Uterus (tissue), 4 donors: ENCODE results near the gene FAM124B. TPM values are rescaled to one million over a fixed set of nuclear protein-coding genes. Genes with fewer than 3 reads are reported as not detected.
"Not testable (repeated sequence)": the region's sequence is repeated elsewhere in the genome, so short reads cannot be mapped to it uniquely, and the experiment has no call there.

ENCODE experiments used
- DNase-seq, 2 donors: peaks; one replicate each; pipeline ENCODE4 v3.0.0-alpha.2; 2019 to 2020
- H3K27ac ChIP-seq, 2 donors: fragments of 200-600 bp; sonication (generic); 1 replicate in 1 of 2; 2 replicates in 1 of 2; pipeline ENCODE4 v1.5.1; 2016 to 2018
- H3K27me3 ChIP-seq, 2 donors: fragments of 200-600 bp; sonication (generic); one replicate each; pipeline ENCODE4 v1.5.1; 2018 to 2019; ENCODE audit warnings: control low read depth in 1 of 2
- H3K36me3 ChIP-seq, 2 donors: fragments of 200-600 bp; sonication (generic); one replicate each; pipeline ENCODE4 v1.5.1; 2019; ENCODE audit warnings: control low read depth in 1 of 2
- H3K4me1 ChIP-seq, 2 donors: fragments of 200-600 bp; sonication (generic); one replicate each; pipeline ENCODE4 v1.5.1; 2018 to 2019; ENCODE audit warnings: control low read depth in 1 of 2
- H3K4me3 ChIP-seq, 2 donors: fragments of 200-600 bp; sonication (generic); 1 replicate in 1 of 2; 2 replicates in 1 of 2; pipeline ENCODE4 v1.5.1; 2018 to 2019; ENCODE audit warnings: mild to moderate bottlenecking in 1 of 2
- H3K9me3 ChIP-seq, 2 donors: fragments of 200-600 bp; sonication (generic); one replicate each; pipeline ENCODE4 v1.5.1; 2019; ENCODE audit warnings: control low read depth in 1 of 2
- POLR2A ChIP-seq, 2 donors: fragments of 450-650 bp; IDR thresholded peaks; one replicate each; pipeline ENCODE4 v1.6.1; 2016; ENCODE audit warnings: antibody characterized with exemption in 2 of 2, mild to moderate bottlenecking in 1 of 2, moderate library complexity in 1 of 2
- intact Hi-C: fragments of 100-400 bp; cut with DNase I; formaldehyde crosslinking; loops from one replicate; pipeline ENCODE4 v1.15.1; 2023; ENCODE audit warnings: low total_unique reads
- total RNA-seq, 4 donors: library from RNA; depleted of rRNA in 3 of 4; stranded (reverse); fragments of >200 nt in 3 of 4; gene quantifications; one replicate each; pipeline versions ENCODE4 v1.1.0 to v1.2.4, GENCODE V29; 2014 to 2023
- TF ChIP-seq, protein P1 (sequence below), 4 experiments: fragments of 200-600 bp in 2 of 4; fragments of 450-650 bp in 2 of 4; sonication (generic) in 2 of 4; IDR thresholded peaks; one replicate each; pipeline ENCODE4 v1.5.1; 2016 to 2019; ENCODE audit warnings: antibody characterized with exemption in 4 of 4, mild to moderate bottlenecking in 2 of 4, moderate library complexity in 1 of 4
- donor health status: DM: yes; HTN: yes; CAD: no.

FAM124B gene
- total RNA-seq, 4 donors from 2014 or later = 4.6 to 7.9 (median 6.5) TPM

- Histone ChIP-seq H3K36me3 (no peaks in the 10 kb centered on the region), H3K27ac (peak overlapping the region; percentile 35 to 57), H3K27me3 (no peaks in the 10 kb centered on the region), H3K9me3 (no peaks in the 10 kb centered on the region), H3K4me1 (no peaks in the 10 kb centered on the region), H3K4me3 (peak overlapping the region in 1 of 2 donors; percentile 20)
- TF ChIP-seq POLR2A (IDR thresholded peaks at IDR 0.05) = no peak
- TF ChIP-seq, protein P1, sequence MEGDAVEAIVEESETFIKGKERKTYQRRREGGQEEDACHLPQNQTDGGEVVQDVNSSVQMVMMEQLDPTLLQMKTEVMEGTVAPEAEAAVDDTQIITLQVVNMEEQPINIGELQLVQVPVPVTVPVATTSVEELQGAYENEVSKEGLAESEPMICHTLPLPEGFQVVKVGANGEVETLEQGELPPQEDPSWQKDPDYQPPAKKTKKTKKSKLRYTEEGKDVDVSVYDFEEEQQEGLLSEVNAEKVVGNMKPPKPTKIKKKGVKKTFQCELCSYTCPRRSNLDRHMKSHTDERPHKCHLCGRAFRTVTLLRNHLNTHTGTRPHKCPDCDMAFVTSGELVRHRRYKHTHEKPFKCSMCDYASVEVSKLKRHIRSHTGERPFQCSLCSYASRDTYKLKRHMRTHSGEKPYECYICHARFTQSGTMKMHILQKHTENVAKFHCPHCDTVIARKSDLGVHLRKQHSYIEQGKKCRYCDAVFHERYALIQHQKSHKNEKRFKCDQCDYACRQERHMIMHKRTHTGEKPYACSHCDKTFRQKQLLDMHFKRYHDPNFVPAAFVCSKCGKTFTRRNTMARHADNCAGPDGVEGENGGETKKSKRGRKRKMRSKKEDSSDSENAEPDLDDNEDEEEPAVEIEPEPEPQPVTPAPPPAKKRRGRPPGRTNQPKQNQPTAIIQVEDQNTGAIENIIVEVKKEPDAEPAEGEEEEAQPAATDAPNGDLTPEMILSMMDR (IDR thresholded peaks at IDR 0.05) = no peak
- intact Hi-C loops = no loop called here
- no peak for DNase-seq
Measured at GRCh38 chr2:224400886-224401632, 848 bp downstream of the FAM124B start.

DNA sequence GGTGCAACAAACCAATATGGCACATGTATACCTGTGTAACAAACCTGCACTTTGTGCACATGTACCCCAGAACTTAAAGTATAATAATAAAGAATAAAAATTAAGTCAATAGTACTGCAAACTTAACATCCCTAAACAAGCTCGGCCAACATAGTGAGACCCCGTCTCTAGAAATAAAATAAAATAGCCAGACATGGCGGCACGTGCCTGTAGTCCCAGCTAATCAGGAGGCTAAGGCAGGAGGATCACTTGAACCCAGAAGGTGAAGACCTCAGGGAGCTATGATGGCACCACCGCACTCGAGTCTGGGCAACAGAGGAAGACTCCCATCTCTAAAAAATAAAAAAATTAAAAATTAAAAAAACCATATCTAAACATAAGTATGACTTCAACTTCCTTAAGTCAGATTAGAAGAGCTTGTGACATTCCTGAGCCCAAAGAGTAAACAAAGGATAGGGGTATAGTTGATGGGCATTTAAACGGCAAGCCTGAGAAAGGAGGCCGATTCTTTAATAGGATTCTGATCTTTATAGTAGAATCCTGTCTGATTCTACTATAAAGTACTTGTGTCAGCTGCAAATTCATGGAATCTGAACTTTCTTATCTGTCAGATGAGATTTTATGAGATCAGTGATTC is 1.6 kb downstream of the FAM124B start:
- no peaks in the 10 kb centered on the region for H3K36me3 ChIP-seq
- H3K27ac ChIP-seq = no peak overlapping the region
- no peaks in the 10 kb centered on the region for H3K4me1 ChIP-seq
- no peak for DNase-seq
- no peaks in the 10 kb centered on the region for H3K27me3 ChIP-seq
- H3K9me3 ChIP-seq = no peaks in the 10 kb centered on the region
- TF ChIP-seq, protein P1 (IDR thresholded peaks at IDR 0.05) = no peak
- TF ChIP-seq POLR2A (IDR thresholded peaks at IDR 0.05) = no peak
- intact Hi-C loops = no loop called here
- H3K4me3 ChIP-seq = no peak overlapping the region

DNA sequence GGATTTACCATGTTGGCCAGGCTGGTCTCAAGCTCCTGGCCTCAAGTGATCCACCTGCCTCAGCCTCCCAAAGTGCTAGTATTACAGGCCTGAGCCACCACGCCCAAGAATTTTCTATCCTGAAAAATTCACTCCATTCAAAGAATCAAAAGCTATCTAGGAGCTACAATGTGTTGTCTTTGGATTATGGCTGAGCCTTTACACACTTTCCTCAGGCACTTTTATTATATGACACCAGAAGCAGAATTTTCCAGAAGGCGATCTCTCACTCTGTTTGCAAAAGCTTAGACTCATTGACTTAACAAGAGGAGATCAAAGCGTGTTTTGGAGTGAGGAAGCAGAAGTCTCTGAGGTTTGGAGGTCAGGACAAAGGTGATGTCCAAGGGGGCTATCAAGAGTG is 3.6 kb downstream of the FAM124B start:
- H3K4me3 ChIP-seq = no peak overlapping the region
- DNase-seq = no peak
- no peak for TF ChIP-seq POLR2A (IDR thresholded peaks at IDR 0.05)
- TF ChIP-seq, protein P1 (IDR thresholded peaks at IDR 0.05) = no peak

DNA sequence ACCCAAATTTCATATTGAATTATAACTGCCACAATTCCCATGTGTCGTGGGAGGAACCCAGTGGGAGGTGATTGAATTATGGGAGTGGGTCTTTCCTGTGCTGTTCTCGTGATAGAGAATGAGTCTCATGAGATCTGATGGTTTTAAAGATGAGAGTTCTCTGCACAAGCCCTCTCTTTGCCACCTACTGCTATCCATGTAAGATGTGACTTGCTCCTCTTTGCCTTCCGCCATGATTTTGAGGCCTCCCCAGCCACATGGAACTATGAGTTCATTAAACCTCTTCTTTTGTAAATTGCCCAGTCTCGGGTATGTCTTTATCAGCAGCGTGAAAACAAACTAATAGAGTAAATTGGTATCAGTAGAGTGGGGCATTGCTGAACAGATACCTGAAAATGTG is 4.8 kb downstream of the FAM124B start:
- H3K36me3 ChIP-seq, H3K4me3 ChIP-seq, H3K4me1 ChIP-seq, intact Hi-C loops, H3K27ac ChIP-seq, DNase-seq, H3K27me3 ChIP-seq, H3K9me3 ChIP-seq: not testable (repeated sequence)

More for the DNA sequence above, 3.6 kb downstream of the FAM124B start:
- Histone ChIP-seq H3K36me3 (no peaks in the 10 kb centered on the region), H3K27me3 (no peaks in the 10 kb centered on the region), H3K4me1 (no peaks in the 10 kb centered on the region), H3K27ac (no peak overlapping the region), H3K9me3 (no peaks in the 10 kb centered on the region)
- intact Hi-C loops = no loop called here

DNA sequence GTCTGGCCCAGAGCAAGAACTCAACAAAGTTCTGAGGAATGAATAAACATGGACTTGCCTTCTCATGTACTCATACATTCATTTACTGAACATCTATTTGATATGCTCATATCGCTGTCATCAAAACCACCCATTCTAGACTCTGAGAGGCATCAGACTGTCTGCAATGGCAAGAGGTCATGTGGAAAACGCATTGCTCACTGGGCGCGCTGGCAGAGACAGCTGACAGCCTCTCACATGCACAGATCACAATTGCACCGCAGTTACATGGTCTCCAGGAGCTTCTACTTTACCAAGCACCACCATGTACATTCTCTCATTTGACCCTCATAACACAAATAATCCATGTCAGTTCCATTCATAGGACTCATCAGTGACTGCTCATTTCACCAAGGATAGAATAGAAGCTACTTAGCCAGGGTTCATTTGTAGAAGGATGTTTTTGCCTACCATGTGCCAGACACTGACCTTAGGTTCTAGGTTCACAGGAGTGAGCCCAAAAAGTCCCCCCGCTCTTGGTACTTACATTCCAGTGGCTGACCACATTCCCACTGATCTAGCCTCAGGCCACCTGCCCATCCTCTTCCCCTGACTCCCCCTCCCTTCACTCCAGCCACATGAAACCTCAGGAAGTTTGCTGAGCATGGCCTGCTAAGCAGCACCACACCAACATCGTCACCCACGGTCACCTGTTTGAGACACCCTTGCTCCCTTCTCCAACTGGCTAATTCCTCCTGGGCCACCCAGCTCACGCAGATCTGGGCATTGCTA is 6.1 kb downstream of the FAM124B start:
- H3K27me3 ChIP-seq = no peaks in the 10 kb centered on the region
- H3K4me3 ChIP-seq = no peak overlapping the region
- no peaks in the 10 kb centered on the region for H3K4me1 ChIP-seq
- no peak overlapping the region for H3K27ac ChIP-seq
- H3K36me3 ChIP-seq = no peaks in the 10 kb centered on the region
- H3K9me3 ChIP-seq = no peaks in the 10 kb centered on the region
- no peak for DNase-seq
- TF ChIP-seq, protein P1 (IDR thresholded peaks at IDR 0.05) = no peak
- no peak for TF ChIP-seq POLR2A (IDR thresholded peaks at IDR 0.05)
- intact Hi-C loops = no loop called here
